Myocyte (in vitro differentiated cells): ENCODE results near the gene LCP1. TPM values are rescaled to one million over a fixed set of nuclear protein-coding genes. Genes with fewer than 3 reads are reported as not detected.
"Not testable (repeated sequence)": the region's sequence is repeated elsewhere in the genome, so short reads cannot be mapped to it uniquely, and the experiment has no call there.

Experiments
- DNase-seq: peaks from one replicate; pipeline ENCODE4 v3.0.0-alpha.2; 2012; ENCODE audit warnings: low read depth
- polyA plus RNA-seq: library from polyadenylated mRNA; unstranded; fragments of >200 nt; gene quantifications from one replicate; pipeline ENCODE4 v1.2.1, GENCODE V29; 2012; ENCODE audit warnings: missing spikeins
- total RNA-seq: library from RNA; depleted of rRNA; stranded (reverse); fragments of >200 nt; gene quantifications from 2 replicates; pipeline ENCODE4 v1.2.3, GENCODE V29; 2014

The LCP1 gene, protein sequence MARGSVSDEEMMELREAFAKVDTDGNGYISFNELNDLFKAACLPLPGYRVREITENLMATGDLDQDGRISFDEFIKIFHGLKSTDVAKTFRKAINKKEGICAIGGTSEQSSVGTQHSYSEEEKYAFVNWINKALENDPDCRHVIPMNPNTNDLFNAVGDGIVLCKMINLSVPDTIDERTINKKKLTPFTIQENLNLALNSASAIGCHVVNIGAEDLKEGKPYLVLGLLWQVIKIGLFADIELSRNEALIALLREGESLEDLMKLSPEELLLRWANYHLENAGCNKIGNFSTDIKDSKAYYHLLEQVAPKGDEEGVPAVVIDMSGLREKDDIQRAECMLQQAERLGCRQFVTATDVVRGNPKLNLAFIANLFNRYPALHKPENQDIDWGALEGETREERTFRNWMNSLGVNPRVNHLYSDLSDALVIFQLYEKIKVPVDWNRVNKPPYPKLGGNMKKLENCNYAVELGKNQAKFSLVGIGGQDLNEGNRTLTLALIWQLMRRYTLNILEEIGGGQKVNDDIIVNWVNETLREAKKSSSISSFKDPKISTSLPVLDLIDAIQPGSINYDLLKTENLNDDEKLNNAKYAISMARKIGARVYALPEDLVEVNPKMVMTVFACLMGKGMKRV
- total RNA-seq = not detected in 2 replicates
- not detected for polyA plus RNA-seq

DNA sequence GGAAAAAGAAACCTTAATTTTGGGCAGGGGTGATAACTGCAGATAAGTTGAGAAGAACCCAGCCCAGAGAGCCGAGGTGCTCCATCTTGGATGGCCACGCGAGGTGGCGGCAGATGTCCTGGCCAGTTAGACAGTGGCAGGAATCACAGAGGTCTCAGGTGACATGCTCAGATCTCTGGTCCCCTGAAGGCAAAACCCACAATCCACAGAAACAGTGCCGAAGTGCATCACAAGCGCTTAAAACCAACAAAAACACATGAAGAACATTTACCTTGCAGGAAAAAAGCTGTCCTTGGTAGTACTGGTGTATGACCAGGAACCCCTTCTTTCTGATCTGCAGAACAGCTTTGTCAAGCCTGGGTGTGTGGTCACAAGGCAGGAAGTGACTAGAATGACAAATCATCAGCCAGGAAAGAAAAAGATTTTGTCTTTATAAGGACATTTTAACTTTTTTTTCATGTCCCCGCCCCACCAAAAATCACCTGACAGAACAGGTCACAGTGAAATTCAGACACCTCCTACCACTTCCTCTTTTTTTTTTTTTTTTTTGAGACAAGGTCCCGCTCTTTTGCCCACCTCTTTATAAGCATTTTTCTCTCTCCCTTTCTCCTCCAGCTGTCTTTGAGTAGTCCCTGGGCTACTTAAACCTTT is at the start of gene LCP1:
LCP1 (minus strand) TSS at position 338 of the 651 bp plus-strand sequence. CDS start 22,515 bp downstream, outside the sequence.
- no peak for DNase-seq

DNA sequence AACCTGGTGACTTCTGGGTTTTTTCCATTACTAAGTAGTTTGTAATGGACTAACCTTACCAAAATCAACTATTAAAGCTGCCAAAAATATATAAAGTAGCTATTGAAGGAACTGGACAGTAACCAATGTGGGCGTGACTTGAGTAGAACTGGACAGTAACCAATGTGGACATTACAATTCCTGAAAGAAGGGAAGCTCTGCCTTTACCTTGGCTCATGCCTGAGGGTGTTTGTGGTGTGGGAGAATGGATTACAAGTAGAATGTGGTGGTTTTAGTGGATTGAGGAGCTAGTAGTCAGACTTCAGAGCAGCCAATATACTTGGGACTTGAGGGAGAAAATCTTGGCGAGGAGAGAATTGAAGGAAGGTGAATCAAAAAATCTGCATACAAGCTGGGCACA is 47.3 kb upstream of the LCP1 start:
- DNase-seq = no peak

DNA sequence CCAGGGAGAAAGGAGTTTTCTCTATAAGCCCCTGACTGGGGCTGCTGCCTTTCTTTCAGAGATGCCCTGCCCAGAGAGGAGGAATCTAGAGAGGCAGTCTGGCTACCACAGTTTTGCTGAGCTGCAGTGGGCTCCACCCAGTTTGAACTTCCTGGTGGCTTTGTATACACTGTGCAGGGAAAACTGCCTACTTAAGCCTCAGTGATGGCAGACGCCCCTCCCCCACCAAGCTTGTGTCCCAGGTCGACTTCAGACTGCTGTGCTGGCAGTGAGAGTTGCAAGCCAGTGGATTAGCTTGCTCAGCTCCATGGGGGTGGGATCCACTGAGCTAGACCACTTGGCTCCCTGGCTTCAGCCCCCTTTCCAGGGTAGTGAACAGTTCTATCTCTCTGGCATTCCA is 38.3 kb upstream of the LCP1 start:
- not testable (repeated sequence) for DNase-seq

DNA sequence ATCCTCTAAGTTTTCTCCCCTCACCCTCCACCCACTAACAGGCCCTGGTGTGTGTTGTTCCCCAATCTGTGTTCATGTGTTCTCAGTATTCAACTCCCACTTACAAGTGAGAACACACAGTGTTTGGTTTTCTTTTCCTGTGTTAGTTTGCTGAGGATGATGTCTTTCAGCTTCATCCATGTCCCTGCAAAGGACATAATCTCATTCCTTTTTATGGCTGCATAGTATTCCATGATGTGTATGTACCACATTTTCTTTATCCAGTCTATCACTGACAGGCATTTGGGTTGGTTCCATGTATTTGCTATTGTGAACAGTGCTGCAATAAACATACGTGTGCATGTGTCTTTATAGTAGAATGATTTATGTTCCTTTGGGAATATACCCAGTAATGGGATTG is 32.8 kb upstream of the LCP1 start:
- not testable (repeated sequence) for DNase-seq

DNA sequence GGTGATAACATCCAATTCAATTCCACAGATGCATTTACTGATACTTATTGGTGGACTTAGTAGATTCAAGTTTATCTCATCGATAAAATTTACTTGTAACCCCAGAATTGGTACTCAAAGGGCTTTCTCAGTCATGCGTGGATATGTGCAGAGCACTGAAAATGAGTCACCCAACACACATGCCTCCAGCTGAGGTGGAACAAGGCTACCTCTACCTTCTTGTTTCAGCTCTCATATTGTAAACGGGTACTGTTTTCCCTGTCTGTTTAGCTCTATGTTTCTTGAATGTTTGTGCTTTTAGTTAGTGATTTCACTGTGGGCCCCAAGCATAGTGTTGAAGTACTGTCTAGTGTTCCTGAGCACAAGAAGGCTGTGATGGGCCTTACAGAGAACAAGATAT is 31.3 kb upstream of the LCP1 start:
- DNase-seq = no peak

DNA sequence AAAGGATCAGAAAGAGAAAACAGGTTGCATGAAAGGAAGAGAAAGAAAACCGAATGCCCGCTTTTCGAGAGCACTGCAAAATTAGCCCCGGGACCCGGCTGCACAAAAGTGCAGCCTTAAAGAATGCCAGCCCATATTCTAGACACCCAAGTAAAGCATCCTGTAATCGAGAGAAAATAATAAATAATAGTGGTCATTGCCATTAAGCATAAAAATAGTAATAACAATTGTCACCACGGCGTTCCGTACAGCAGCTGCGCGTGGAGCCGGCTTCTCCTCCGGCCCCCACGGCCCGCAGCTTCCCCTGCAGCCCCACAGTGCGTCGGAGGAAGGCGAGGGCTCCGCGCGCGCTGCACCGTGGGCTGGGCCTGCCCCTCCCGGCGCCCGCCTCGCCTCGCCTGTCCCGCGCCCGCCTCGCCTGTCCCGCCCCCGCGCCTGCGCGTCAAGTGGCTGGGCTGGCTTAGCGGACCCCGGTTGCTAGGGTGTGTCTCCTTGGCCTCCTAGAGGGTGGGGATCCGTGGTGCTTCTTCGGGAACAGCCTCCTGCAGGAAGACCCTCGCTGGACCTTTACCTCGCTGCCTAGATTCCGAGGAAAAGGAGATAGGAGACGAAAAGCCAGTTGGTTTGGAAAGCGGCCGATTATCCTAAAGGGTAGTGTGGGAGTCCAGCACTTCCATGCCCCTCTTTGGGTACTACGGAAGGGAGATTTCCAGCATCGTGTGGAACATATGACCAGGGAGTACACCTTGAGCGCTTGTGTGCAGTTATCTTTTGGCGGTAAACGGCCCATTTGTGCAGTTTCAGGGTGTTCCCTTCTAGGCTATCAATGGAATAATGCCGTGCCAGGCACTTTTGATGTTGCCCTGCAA is 29.7 kb upstream of the LCP1 start, which contains the start of gene LRRC63:
LRRC63 (plus strand) TSS at position 446 of the 869 bp plus-strand sequence. CDS start 1,107 bp downstream, outside the sequence.
- peak; percentile 13 for DNase-seq

DNA sequence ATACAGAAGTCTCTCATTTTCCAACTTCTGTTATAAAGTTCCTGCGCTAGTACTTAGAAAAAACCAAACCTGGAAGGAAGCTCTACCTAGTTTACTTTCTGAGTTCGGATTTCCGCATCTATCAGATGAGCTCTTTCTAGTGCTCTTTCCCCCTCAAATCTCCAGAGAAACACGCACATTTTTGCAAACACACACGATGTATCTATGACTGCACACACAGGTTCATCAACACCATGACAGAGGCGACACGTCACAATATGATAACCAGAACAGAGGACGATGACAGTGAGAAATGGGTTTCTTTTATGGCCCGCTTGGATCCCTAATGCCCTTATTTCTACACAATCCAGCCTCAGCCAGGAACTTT is 29.1 kb upstream of the LCP1 start:
- DNase-seq = no peak

DNA sequence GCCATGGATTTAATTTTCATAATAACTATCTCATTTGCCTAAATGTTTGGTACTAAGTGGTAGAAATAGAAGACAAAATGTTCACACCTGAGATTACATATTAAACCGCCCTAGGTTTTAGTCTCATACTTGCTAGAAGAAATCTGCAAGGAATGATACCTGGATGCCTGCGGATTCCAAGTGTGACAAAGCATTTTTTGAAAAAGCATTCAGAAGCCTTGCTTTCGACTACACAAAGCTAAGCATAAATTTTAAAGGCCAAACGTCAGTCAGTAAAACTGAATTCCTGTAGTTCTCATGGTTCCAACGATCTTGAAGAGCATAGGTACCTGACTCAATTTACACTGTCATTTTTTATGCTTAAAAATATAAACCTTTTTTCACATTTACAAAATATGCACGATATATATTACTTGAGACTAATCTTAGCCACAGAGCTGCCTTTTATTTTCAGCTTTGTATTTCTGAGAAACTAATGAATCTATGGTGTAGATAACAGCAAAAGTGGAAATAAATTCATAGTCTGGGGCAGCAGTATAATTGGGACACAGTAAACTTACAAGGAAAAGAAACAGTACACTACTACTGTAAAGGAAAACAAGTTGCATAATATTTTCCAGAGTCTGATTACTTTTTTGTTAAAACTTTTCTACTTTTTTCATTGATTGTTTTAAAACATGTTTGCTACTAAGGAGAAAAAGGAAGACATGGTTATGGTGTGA is 28.5 kb upstream of the LCP1 start:
- DNase-seq = no peak

DNA sequence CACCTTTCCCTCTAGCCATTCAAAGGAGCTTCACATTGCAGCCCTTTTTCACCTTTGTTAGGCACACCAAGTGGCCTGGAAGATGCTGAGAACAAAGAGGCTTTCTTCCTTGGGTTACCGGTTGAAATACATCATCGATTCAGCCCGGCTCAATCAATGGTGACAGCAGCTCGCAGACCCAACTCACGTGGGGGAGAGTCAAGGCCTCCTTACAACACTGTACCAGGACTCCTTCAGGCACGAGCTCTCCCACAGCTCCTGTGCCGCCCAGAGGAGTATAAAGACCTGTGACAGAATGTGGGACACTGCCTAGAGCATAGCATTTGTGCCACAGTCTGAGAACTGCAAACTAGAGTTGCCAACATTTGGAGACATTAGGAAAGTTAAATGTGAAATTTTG is 25.9 kb upstream of the LCP1 start:
- DNase-seq = no peak

DNA sequence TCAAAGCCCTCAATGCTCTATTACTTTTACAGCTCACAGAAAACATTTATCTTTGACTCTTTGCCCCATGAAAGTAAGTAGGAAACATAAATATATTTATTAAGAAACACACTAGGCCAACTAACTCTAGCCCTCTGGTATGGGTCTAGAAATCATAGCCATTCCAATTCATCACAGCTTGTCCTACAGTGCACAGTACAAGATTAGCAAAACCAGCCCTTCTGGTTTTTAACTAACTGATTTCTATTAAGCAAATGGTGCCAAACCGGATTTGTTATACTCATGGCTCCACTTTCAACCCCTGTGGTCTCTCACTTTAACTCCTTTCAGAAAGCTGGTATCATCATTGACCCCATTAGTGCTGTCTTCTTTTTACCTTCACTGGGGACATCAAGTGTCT is 24.2 kb upstream of the LCP1 start:
- DNase-seq = no peak

DNA sequence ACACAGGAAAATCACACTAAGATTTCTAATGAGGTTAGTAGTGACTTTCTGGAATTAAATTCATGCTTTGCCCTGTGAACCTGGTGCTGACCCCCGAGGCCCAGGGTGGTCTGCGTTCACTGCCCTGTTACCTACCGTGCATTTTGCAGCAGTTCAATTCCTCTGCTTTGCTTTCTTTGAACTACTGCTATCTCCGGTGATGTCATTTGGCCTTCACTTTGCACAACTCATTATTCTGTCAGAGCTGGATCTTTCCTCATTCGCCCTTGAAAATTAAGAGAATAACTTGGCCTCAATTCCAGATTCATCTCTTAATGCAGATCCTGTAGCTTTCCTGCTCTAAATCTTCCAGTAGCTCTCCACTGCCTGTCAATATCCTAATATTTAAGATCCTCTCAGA is 21.0 kb upstream of the LCP1 start:
- DNase-seq = no peak

DNA sequence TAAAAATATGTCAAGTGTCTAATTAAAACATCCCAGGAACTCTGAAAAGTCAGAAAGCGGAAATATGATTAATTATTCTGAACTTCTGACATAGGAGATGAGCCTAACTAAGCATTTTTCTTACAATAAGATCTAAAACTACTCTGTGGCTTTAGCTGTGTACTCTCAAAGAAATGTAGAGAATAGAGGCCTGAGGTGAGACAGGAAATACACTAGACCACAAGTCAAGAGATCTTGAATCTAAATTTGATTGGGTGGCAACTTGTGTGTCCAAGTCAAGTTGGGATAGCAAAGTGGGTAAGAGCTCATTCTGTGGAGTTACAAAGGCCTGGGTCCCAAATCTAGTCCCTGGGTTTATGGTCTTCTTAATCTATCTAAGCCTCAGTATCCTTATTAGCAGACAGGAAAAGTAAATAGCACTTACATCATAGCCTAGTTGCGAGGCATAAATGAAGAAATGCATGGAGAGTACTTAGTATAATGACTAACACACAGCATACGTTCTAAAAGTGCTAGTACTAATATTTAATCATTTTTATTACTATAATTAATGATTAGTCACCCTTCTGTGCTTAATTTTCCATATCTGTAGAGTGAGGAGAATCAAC is 20.3 kb upstream of the LCP1 start:
- no peak for DNase-seq

DNA sequence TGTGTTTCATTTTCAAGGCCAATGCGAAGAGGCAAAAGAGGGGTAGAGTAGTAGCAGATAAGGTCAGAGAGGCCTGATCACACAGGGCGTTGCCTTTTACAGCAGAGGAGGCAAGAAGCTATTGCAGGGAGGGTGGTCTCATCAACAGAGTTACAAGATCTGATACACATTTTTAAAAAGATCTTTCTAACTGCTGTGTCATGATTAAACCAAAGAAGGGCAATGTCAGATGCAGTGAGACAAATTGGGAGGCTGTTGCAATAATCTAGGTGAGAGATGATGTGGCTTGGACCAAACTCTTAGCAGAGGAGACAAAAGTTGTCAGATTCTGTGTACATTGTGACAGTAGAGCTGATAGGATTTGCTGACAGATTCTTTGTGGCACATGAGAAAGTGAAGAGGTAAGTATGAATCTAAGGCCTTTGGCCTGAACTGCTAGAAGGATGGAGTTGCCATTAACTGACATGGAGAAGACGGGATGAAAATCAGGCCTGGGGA is 16.8 kb upstream of the LCP1 start:
- DNase-seq = no peak

DNA sequence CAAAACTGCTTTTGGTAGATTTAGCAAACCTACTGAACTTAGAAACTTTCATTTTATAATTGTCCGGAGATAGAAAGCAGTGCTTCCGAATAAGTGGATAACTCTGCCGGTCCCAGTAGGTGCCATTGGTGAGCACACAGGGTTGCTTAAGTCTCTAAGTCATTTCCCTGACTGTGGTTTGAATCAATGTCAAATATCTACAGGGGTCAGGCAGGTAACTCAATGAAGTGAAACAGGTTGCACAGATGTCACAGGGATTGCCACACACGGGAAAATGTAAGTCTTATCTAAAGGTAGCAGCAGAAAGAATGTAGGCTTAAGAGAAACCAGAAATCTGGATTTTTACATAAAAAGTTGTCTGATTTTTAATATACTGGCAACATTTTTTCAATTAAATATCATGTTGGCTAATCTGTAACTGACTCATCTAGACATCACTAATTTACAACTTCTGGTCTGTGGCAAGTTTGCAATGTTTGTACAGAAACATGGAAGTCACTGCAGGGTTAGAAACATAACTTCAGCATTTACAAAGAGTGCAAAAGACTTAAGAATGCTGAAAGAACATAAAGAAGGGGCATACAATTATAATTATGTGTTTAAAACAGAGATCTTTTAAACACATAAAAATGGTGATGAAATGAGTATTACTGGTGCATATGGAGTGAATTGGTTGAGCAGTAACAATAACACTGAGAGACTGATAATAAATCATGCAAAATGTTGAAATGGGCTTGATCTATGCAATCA is 15.5 kb upstream of the LCP1 start:
- DNase-seq = no peak

DNA sequence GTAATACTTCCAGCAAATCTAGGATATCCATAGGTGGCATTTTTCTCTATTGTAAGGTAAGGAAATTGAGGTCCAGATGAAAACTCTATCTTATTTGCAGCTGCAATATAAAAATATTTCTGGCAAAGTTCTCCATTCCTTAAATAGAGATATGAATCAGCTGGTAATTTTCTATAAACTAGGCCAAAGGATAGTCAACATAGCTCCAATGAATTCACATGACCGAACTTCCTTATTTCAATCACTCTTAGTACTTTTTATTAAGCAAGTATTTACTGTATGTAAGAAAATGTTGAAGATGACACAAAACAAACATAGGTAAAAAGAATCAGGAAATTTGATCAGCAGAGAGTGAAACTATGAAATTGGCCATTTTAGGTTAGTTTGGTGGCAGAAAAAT is 13.0 kb upstream of the LCP1 start:
- DNase-seq = no peak

DNA sequence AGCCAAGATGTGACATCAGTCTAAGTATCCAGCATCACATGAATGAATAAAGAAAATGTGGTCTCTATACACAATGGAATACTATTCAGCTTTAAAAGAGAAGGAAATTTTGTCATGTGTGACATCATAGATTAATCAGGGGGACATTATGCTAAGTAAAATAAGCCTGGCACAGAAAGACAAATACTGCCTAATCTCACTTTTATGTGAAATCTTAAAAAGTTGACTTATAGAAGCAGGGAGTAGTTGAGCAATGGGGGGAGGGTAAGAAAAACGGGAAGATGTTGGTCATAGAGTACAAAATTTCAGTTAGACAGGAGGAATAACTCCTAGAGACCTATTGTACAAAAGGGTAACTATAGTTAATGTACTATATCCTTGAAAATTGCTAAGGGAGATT is 10.4 kb upstream of the LCP1 start:
- no peak for DNase-seq

DNA sequence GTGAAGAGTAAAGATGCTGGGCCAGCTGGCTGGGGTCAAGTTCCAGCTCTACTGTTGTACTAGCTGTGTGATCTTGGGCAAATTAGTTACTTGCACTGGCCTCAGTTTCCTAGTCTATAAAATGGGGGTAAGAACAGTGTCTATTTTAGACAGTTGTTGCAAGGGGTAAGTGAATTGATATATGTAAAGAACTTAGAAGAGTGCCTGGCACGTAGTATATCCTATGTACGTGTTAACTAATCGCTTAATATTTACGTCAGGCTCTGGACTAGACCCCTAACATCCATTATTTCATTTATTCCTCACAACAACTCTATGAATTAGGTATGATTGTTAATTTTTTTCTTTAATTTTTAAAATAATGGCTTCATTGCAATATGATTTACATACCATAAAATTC is 3.7 kb upstream of the LCP1 start:
- DNase-seq = no peak

DNA sequence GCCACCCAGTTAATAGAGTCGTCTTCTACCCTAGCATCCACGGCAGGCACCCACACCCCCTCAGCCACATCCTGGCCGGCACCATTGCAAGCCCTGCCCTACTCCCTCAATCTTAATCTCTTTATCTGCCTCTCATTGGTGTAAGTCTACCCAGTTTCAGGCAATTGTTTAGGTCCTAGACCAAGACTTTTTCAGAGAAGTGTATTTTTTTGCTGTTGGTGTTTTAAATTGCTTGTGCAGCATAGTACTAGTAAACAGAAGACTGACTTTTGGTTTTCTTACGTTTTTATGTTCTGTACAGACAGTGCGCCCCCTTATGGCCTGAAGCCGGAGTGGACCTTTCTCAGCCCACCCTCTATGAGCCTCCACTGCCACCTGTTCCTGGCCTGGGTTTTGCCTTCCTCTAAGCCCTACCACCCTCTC is 2.3 kb upstream of the LCP1 start:
- DNase-seq = no peak
